Activated T-cell treated with anti-CD3 and anti-CD28 coated beads for 4 hours (primary cell): ENCODE data around the gene SPRED2.
"Not testable (repeated sequence)": the region's sequence is repeated elsewhere in the genome, so short reads cannot be mapped to it uniquely, and the experiment has no call there.

ENCODE experiments used
- DNase-seq: peaks from one replicate; pipeline ENCODE4 v3.0.0-alpha.2; 2020

SPRED2 gene

GRCh38 chr2:65361623-65362022 is 70.8 kb downstream of the SPRED2 start:
- no peak for DNase-seq

GRCh38 chr2:65360441-65360840 is 72.0 kb downstream of the SPRED2 start:
- DNase-seq = no peak

- no peak for DNase-seq
These were observed 73.6 kb downstream of the SPRED2 start for GRCh38 chr2:65358678-65359400.

GRCh38 chr2:65357959-65358294 is 74.5 kb downstream of the SPRED2 start:
- DNase-seq = no peak

GRCh38 chr2:65357095-65357958 is 75.1 kb downstream of the SPRED2 start:
- no peak for DNase-seq

- DNase-seq = no peak
These were observed 77.1 kb downstream of the SPRED2 start for GRCh38 chr2:65355186-65355831.

GRCh38 chr2:65354773-65355172 is 77.6 kb downstream of the SPRED2 start:
- DNase-seq = no peak

GRCh38 chr2:65353927-65354326 is 78.5 kb downstream of the SPRED2 start:
- DNase-seq = no peak

GRCh38 chr2:65353046-65353445 is 79.4 kb downstream of the SPRED2 start:
- no peak for DNase-seq

- DNase-seq = no peak
These were observed 80.3 kb downstream of the SPRED2 start for GRCh38 chr2:65351948-65352595.

- no peak for DNase-seq
These were observed 81.0 kb downstream of the SPRED2 start for GRCh38 chr2:65351234-65351947.

- no peak for DNase-seq
These were observed 81.7 kb downstream of the SPRED2 start for GRCh38 chr2:65350651-65351056.

- no peak for DNase-seq
These were observed 82.5 kb downstream of the SPRED2 start for GRCh38 chr2:65349863-65350262.

GRCh38 chr2:65347913-65348312 is 84.5 kb downstream of the SPRED2 start:
- no peak for DNase-seq

- DNase-seq = no peak
These were observed 86.8 kb downstream of the SPRED2 start for GRCh38 chr2:65345631-65346030.

GRCh38 chr2:65344689-65345088 is 87.7 kb downstream of the SPRED2 start:
- no peak for DNase-seq

GRCh38 chr2:65344182-65344581 is 88.2 kb downstream of the SPRED2 start:
- no peak for DNase-seq

- no peak for DNase-seq
These were observed 89.0 kb downstream of the SPRED2 start for GRCh38 chr2:65343386-65343785.

GRCh38 chr2:65340898-65341681 is 91.3 kb downstream of the SPRED2 start:
- DNase-seq = no peak

GRCh38 chr2:65339648-65340047 is 92.8 kb downstream of the SPRED2 start:
- no peak for DNase-seq

GRCh38 chr2:65338830-65339495 is 93.4 kb downstream of the SPRED2 start:
- DNase-seq = not testable (repeated sequence)
